ENCODE results near the gene EPHB2. TPM values are rescaled to one million over a fixed set of nuclear protein-coding genes. Genes with fewer than 3 reads are reported as not detected.
A peak's percentile ranks its signal among the peaks of the same experiment; 100 is the strongest.

The EPHB2 gene
- polyA plus RNA-seq, 4 donors: 1.1 to 52.5 (median 15.8) TPM

DNA sequence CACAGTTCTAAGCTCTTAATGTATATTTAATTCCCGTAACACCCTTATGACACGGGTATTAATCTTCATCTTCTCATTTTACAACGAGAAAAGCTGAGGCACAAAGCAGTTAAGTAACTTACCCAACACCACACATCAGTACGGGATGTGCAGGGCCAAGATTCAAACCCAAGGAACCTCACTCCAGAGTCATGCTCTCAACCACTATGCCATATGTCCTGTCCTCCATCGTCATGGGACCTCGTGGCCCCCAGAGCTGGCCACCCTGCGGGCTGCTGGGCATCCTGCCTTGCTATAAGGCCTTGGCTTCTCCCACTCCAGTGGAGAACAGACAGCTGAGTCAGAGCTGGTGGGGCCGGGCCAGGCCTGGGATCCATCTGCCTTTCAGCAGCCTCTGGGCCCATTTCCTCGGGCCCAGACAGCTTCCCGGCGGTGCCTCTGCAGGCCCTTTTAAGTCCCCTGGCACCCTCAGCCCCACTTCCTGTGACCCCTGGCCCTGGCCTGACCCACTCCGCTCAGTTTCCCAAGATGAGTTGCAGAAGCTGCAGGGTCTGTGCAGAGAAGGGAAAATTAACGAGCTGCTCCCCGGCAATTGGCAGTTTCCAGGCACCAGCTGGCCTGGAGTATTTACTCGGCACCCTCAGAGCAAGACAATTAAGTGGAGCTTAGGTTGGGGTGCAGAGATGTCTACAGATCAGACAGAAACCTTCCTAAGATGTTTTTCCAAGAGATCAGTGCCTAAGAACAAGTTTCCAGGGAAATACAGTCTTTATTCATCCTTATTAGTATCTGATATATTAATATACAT, 98.2 kb downstream of the EPHB2 start:
- FAIRE-seq (no peak), DNase-seq (no peak)
- 62 to 82% (median 77%) methylated on average over 15 of the region's 15 CpGs for whole genome bisulfite sequencing, 3 donors
- Histone ChIP-seq H3K36me3 (ENCODE audit: control insufficient read depth in 3 of 3, insufficient read depth in 2 of 3, low read depth in 1 of 3, low read length in 3 of 3) (peaks cover 0 to 82% (median 0%) of the 10 kb centered on the region in 3 donors), H3K4me1 (ENCODE audit: control insufficient read depth in 3 of 3, insufficient read depth in 2 of 3, low read depth in 1 of 3, low read length in 2 of 3) (peaks cover 0 to 5% (median 0%) of the 10 kb centered on the region in 3 donors), H3K9me3 (ENCODE audit: control insufficient read depth in 2 of 2, insufficient read depth in 1 of 2, low read depth in 1 of 2, low read length in 1 of 2) (no peaks in the 10 kb centered on the region), H3K4me3 (ENCODE audit: low read depth in 1 of 3, low read length in 3 of 3) (no peak overlapping the region), H3K27ac (ENCODE audit: low read depth in 1 of 3, low read length in 2 of 3) (no peak overlapping the region), H3K27me3 (ENCODE audit: control insufficient read depth in 3 of 3, insufficient read depth in 3 of 3, low read length in 3 of 3) (no peaks in the 10 kb centered on the region)

GRCh38 chr1:22809783-22810182, 99.1 kb downstream of the EPHB2 start:
- WGBS, 3 donors: 94 to 95% (median 95%) methylated on average over 4 of the region's 4 CpGs
- DNase-seq (no peak), FAIRE-seq (no peak)
- no peak overlapping the region for H3K4me3 ChIP-seq (ENCODE audit: low read depth in 1 of 3, low read length in 3 of 3)
- peaks cover 0 to 75% (median 0%) of the 10 kb centered on the region in 3 donors for H3K36me3 ChIP-seq (ENCODE audit: control insufficient read depth in 3 of 3, insufficient read depth in 2 of 3, low read depth in 1 of 3, low read length in 3 of 3)
- H3K9me3 ChIP-seq (ENCODE audit: control insufficient read depth in 2 of 2, insufficient read depth in 1 of 2, low read depth in 1 of 2, low read length in 1 of 2): no peaks in the 10 kb centered on the region
- no peaks in the 10 kb centered on the region for H3K27me3 ChIP-seq (ENCODE audit: control insufficient read depth in 3 of 3, insufficient read depth in 3 of 3, low read length in 3 of 3)
- H3K4me1 ChIP-seq (ENCODE audit: control insufficient read depth in 3 of 3, insufficient read depth in 2 of 3, low read depth in 1 of 3, low read length in 2 of 3): peaks cover 0 to 5% (median 0%) of the 10 kb centered on the region in 3 donors
- no peak overlapping the region for H3K27ac ChIP-seq (ENCODE audit: low read depth in 1 of 3, low read length in 2 of 3)

GRCh38 chr1:22810378-22810777, 99.7 kb downstream of the EPHB2 start:
- H3K27ac ChIP-seq (ENCODE audit: low read depth in 1 of 3, low read length in 2 of 3): no peak overlapping the region
- 43 to 50% (median 48%) methylated on average over 2 of the region's 2 CpGs for WGBS, 3 donors
- no peaks in the 10 kb centered on the region for H3K27me3 ChIP-seq (ENCODE audit: control insufficient read depth in 3 of 3, insufficient read depth in 3 of 3, low read length in 3 of 3)
- no peak overlapping the region for H3K4me3 ChIP-seq (ENCODE audit: low read depth in 1 of 3, low read length in 3 of 3)
- DNase-seq (no peak), FAIRE-seq (no peak)
- H3K9me3 ChIP-seq (ENCODE audit: control insufficient read depth in 2 of 2, insufficient read depth in 1 of 2, low read depth in 1 of 2, low read length in 1 of 2): no peaks in the 10 kb centered on the region
- peaks cover 0 to 75% (median 0%) of the 10 kb centered on the region in 3 donors for H3K36me3 ChIP-seq (ENCODE audit: control insufficient read depth in 3 of 3, insufficient read depth in 2 of 3, low read depth in 1 of 3, low read length in 3 of 3)
- peaks cover 0 to 5% (median 0%) of the 10 kb centered on the region in 3 donors for H3K4me1 ChIP-seq (ENCODE audit: control insufficient read depth in 3 of 3, insufficient read depth in 2 of 3, low read depth in 1 of 3, low read length in 2 of 3)

- no peaks in the 10 kb centered on the region for H3K27me3 ChIP-seq (ENCODE audit: control insufficient read depth in 3 of 3, insufficient read depth in 3 of 3, low read length in 3 of 3)
- peaks cover 0 to 9% (median 0%) of the 10 kb centered on the region in 3 donors for H3K4me1 ChIP-seq (ENCODE audit: control insufficient read depth in 3 of 3, insufficient read depth in 2 of 3, low read depth in 1 of 3, low read length in 2 of 3)
- 77 to 81% (median 78%) methylated on average over 17 to 18 of the region's 18 CpGs for whole genome bisulfite sequencing, 3 donors
- no peak overlapping the region for H3K4me3 ChIP-seq (ENCODE audit: low read depth in 1 of 3, low read length in 3 of 3)
- no peak overlapping the region for H3K27ac ChIP-seq (ENCODE audit: low read depth in 1 of 3, low read length in 2 of 3)
- no peaks in the 10 kb centered on the region for H3K9me3 ChIP-seq (ENCODE audit: control insufficient read depth in 2 of 2, insufficient read depth in 1 of 2, low read depth in 1 of 2, low read length in 1 of 2)
- FAIRE-seq (no peak), DNase-seq (no peak)
- peaks cover 0 to 72% (median 0%) of the 10 kb centered on the region in 3 donors for H3K36me3 ChIP-seq (ENCODE audit: control insufficient read depth in 3 of 3, insufficient read depth in 2 of 3, low read depth in 1 of 3, low read length in 3 of 3)
These were observed 101.6 kb downstream of the EPHB2 start for GRCh38 chr1:22812092-22812880.

DNA sequence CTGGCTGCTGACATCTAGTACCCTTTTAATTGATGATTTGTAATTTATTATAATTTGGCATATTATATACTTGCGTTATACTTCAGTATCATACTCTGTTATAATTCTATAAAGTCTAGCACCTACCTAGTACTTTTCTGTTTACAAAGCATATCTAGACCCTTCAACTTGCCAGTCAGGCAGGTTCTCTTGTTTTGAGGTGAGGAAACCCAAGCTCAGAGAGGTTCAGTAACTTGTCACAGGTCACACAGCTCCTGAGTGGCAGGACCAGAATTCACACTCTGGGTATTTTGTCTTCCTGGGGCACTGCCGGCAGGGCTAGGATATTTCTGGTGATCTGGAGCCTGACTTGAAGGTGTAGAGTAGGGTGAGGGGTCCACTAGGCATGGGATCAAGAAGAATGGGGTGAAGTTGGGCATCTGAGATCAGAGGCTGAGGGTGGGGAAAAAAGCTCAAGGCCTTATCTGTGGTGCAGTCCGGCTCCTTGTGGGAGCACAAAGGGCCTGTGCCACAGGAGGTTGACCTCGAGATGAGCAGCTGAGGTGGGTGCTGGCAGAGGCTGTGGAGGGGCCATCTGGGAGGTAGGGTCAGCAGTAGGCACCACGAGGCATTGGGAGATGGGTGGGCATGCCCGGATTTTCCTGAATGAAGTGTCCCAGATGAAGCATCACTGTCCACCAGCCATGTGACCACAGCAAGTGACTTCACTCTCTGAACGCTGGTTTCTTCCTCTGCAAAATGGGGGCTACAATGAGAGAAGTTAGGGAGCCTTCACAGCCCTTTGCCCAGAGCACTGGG, 102.6 kb downstream of the EPHB2 start:
- 68 to 79% (median 77%) methylated on average over 7 of the region's 7 CpGs for WGBS, 3 donors
- Histone ChIP-seq H3K9me3 (ENCODE audit: control insufficient read depth in 2 of 2, insufficient read depth in 1 of 2, low read depth in 1 of 2, low read length in 1 of 2) (no peaks in the 10 kb centered on the region), H3K27ac (ENCODE audit: low read depth in 1 of 3, low read length in 2 of 3) (no peak overlapping the region), H3K27me3 (ENCODE audit: control insufficient read depth in 3 of 3, insufficient read depth in 3 of 3, low read length in 3 of 3) (no peaks in the 10 kb centered on the region), H3K4me3 (ENCODE audit: low read depth in 1 of 3, low read length in 3 of 3) (no peak overlapping the region), H3K36me3 (ENCODE audit: control insufficient read depth in 3 of 3, insufficient read depth in 2 of 3, low read depth in 1 of 3, low read length in 3 of 3) (peaks cover 0 to 70% (median 0%) of the 10 kb centered on the region in 3 donors), H3K4me1 (ENCODE audit: control insufficient read depth in 3 of 3, insufficient read depth in 2 of 3, low read depth in 1 of 3, low read length in 2 of 3) (peaks cover 0 to 13% (median 0%) of the 10 kb centered on the region in 3 donors)
- no peak for FAIRE-seq
- DNase-seq: no peak

DNA sequence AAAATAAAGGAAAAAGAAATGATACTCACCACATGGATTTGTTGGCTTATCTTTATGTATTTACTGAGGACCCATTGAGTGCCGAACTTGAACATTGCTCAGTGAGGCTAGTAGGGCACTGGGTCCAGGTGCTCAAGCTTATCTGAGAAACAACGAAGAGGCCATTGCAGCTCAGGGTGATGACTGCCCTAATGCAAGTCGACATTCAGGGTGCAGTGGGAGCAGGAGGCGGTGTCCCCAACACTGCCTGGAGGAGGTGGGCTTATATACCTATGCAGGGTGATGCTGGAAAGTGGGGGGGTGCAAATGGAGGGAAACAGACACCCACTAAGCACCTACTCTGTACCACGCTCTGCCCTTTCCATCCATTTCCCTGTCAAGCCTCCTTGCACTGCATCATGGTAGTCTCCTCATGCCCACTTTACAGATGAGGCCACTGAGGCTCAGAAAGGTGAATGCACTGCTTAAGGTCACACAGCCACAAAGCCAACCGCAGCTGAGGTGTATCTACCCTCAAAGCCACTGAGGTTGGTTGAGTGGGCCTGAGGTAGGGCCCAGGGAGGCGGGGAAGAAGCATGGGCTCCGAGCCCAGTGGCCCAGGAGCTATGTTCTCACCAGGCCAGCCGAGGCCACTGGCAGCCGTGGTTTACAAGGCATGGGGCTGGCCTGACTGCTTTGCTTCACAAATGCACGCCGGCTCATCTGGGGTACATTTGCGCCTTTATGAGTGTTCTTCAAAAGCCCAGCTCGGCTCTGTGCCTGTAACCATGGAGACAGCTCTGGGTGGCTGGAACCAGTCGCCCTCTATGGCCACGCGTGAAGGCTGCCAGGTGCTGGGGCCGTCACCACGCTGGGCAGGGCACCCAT, 103.8 kb downstream of the EPHB2 start:
- H3K27ac ChIP-seq (ENCODE audit: low read depth in 1 of 3, low read length in 2 of 3): peak overlapping the region in 1 of 3 donors; percentile 4
- DNase-seq: peak in 1 of 2 donors; percentile 27
- no peak overlapping the region for H3K4me3 ChIP-seq (ENCODE audit: low read depth in 1 of 3, low read length in 3 of 3)
- peaks cover 0 to 12% (median 0%) of the 10 kb centered on the region in 3 donors for H3K4me1 ChIP-seq (ENCODE audit: control insufficient read depth in 3 of 3, insufficient read depth in 2 of 3, low read depth in 1 of 3, low read length in 2 of 3)
- 39 to 55% (median 52%) methylated on average over 19 of the region's 19 CpGs for WGBS, 3 donors
- FAIRE-seq: no peak
- no peaks in the 10 kb centered on the region for H3K27me3 ChIP-seq (ENCODE audit: control insufficient read depth in 3 of 3, insufficient read depth in 3 of 3, low read length in 3 of 3)
- no peaks in the 10 kb centered on the region for H3K9me3 ChIP-seq (ENCODE audit: control insufficient read depth in 2 of 2, insufficient read depth in 1 of 2, low read depth in 1 of 2, low read length in 1 of 2)
- peaks cover 0 to 72% (median 0%) of the 10 kb centered on the region in 3 donors for H3K36me3 ChIP-seq (ENCODE audit: control insufficient read depth in 3 of 3, insufficient read depth in 2 of 3, low read depth in 1 of 3, low read length in 3 of 3)

DNA sequence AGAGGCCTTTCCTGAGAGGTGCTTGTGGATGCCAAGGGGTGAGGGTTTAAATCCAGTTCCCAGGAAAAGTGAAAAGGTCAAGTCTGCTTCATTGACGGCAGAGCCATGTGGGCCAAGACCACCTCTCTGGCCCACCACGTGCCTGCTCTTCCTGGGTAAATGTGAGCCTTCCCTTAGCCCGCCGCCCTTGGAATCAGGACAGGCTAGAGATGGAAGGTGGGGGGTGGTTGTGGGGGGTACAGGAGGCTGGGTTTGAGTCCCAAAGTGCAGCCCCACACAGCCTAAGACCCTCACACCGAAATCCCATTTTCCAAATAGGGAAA, 104.4 kb downstream of the EPHB2 start:
- 76 to 88% (median 85%) methylated on average over 5 of the region's 5 CpGs for WGBS, 3 donors
- Histone ChIP-seq H3K27me3 (ENCODE audit: control insufficient read depth in 3 of 3, insufficient read depth in 3 of 3, low read length in 3 of 3) (no peaks in the 10 kb centered on the region), H3K4me1 (ENCODE audit: control insufficient read depth in 3 of 3, insufficient read depth in 2 of 3, low read depth in 1 of 3, low read length in 2 of 3) (peaks cover 0 to 12% (median 0%) of the 10 kb centered on the region in 3 donors), H3K4me3 (ENCODE audit: low read depth in 1 of 3, low read length in 3 of 3) (no peak overlapping the region), H3K27ac (ENCODE audit: low read depth in 1 of 3, low read length in 2 of 3) (no peak overlapping the region), H3K9me3 (ENCODE audit: control insufficient read depth in 2 of 2, insufficient read depth in 1 of 2, low read depth in 1 of 2, low read length in 1 of 2) (no peaks in the 10 kb centered on the region), H3K36me3 (ENCODE audit: control insufficient read depth in 3 of 3, insufficient read depth in 2 of 3, low read depth in 1 of 3, low read length in 3 of 3) (peaks cover 0 to 70% (median 0%) of the 10 kb centered on the region in 3 donors)
- DNase-seq (no peak), FAIRE-seq (no peak)
